Cerebellar nuclear complex (tissue), 1 donor: ENCODE results near the gene CATSPER4.
"Not testable (repeated sequence)": the region's sequence is repeated elsewhere in the genome, so short reads cannot be mapped to it uniquely, and the experiment has no call there.

Experiments used
- DNase-seq, 2 experiments: peaks; one replicate each; lab custom pipeline; 2025; lab: John Stamatoyannopoulos, UW

Gene CATSPER4

DNA sequence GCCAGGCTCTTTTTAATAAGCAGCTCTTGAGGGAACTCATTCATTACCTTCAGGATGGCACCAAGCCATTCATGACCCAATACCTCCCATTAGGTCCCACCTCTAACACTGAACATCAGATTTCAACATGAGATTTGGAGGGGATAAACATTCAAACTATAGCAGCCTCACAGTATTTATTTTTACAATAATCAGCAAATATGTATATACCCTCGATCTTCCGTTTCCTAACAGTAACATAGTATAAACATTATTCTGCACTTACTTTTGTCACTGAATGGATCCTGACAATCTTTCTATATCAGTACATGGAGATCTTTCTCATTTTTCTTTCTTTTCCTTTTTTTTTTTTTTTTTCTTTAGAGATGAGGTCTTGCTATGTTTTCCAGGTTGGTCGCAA lies 5.4 kb downstream of the CATSPER4 start:
- no peak for DNase-seq

DNA sequence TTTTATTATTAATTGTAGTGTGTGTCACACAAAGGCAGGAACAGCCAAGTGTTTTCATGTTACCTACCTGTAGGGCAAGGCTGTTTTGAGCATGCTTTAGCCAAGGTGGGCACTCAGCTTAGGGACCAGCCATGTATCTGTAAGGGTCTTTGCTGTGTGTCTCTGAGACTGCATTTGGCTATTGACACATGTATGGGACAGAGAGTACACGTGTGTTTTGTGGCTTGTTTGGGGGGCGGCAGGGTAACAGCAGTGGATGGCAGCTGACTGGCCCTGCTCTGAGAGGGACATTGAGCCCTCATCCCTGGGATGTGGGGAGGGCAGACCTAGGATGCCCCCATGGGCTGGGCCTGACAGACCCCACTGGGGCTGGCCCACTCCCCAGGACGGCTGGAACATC lies 6.9 kb downstream of the CATSPER4 start:
- DNase-seq = no peak

DNA sequence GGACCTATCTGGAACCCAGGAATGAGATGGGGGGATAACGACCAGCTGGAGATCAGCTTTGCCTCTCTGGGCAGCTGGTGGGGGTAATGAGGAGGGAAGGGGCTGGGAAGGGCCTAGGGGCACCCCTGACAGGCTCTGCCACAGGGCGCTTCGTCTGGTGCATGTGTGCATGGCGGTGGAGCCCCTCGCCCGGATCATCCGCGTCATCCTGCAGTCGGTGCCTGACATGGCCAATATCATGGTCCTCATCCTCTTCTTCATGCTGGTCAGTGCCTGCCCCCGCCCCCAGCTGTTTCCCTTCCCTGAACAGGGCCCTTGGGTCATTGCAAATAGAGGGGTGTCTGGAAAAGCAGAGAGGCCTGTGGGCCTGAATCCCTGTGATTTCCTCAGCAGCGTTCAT lies 7.4 kb downstream of the CATSPER4 start:
- no peak for DNase-seq

DNA sequence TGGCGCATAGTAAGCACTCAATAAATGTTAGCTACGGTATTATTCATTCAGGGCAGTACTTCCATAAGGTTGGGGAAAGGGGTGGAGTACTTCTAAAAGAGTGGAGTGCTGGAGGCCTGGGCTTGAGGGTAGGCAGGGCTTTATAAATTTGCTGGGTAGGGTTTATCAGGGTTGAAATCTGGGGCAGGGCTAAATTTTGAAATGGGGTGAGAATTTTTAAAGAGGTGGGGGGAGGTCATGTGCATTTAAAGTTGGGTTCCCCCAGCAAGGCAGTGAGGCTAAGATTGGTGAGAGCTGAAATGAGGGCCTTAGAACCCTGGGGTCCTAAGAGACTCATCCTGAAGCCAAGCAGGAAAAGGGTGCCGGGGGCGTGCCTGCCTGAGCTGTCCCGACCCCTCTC lies 10.0 kb downstream of the CATSPER4 start:
- DNase-seq = no peak

DNA sequence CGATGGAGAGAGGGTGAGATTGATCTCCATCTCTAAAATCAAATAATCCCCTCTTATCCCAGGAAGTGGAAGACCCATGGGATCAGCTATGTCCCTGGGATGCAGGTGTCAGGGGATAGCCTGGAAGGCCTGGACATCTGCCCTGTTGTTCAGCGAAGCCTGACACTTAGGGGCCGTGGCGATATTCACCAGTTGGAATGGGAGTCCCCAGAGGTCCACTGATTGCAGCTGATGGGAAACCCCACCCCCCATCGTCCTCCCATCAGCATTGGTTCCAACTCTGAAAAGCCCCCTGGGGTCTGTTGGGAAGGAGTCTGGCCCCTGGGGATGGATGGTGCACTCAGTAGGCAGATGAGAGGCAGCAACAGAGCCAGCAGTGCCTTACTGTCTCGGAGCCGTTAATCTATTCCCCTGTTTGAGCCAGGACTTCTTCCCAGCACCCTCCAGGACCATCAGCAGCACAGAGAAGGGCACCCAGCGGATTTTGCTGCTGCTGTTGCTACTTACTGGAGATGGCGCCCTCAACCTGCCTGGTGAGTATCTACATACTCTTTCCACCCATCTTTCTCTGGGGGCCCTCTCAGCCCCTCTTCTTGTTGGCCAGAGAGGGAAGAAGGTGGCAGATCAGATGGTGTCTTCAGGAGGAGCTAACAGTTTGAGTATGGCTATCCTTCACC lies 13.4 kb downstream of the CATSPER4 start:
- DNase-seq = no peak

DNA sequence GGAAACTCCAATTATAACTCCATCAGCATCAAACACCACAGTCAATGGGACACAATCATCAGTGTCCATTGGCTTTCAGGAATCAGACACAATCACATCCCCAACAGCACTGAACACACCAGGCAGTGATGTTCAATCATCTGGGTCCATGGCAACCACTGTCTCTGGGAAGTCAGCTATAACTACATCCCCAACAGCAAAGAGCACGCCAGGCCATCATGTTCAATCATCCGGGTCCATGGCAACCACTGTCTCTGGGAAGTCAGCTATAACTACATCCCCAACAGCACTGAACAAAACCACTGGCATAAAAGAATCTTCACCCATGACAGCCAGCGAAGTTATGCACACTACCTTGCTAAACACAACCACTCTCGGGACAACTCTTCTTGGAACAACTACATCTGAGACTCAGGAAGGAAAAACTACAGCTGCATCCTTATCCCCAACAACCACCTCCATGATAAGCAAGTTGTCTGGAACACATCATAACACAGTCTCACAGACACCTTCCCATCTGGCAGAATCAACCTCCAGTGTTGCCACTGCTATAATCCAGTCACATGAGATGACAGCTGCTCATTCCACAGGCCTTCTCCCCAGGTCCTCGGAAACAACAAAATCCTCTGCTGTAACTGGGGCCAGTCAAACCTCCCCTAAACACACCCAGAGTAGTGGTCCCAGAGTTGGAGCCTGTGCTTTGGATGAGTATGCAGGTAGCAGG lies 19.9 kb downstream of the CATSPER4 start:
- no peak for DNase-seq

DNA sequence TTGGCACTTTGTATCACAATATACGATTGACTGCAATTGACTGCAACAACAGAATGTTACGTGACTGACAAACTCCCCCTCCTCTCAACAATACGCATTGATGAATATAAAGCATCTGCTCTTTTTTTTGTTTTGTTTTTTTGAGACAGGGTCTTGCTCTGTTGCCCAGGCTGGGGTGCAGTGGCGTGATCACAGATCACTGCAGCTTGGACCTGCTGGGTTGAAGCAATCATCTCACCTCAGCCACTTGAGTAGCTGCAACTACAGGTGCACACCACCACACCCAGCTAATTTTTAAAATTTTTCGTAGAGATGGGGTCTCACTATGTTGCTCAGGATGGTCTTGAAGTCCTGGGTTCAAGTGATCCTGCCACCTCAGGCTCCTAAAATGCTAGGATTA lies 22.3 kb downstream of the CATSPER4 start:
- no peak for DNase-seq

DNA sequence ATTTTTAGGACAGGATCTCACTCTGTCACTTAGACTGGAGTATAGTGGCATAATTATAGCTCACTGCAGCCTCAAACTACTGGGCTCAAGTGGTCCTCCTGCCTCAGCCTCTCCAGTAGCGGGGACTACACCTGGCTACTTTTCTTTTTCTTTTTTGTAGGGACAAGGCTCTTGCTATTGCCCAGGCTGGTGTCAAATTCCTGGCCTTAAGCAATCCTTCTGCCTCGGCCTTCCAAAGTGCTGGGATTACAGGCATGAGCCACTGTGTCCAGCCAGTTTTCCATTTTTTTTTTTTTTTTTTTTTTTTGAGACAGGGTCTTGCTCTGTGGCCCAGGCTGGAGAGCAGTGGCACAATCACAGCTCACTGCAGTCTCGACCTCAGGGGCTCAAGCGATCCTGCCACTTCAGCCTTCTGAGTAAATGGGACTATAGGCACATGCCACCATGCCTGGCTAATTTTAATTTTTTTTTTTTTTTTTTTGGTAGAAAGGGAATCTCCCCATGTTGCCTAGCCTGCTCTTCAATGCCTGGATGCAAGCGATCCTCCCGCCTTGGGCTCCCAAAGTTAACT lies 23.0 kb downstream of the CATSPER4 start:
- DNase-seq = no peak

DNA sequence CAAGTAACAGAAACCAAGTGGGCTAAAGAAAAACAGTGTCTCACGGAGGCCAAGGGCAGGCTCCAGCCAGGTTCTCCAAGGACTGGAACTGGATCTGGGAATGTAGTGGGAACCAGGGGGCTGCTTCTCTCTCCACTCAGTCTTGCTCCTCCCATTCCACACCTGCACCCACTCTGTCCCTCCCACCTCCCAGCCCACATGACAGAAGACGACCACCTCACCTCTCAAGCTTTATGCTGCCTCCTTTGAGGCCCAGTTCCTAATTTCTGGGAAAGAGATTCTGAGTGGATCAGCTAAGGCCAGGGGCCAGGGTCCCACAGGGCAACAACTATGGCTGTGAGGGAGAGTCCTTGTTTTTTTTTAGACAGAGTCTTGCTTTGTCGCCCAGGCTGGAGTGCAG lies 24.8 kb downstream of the CATSPER4 start:
- no peak for DNase-seq

DNA sequence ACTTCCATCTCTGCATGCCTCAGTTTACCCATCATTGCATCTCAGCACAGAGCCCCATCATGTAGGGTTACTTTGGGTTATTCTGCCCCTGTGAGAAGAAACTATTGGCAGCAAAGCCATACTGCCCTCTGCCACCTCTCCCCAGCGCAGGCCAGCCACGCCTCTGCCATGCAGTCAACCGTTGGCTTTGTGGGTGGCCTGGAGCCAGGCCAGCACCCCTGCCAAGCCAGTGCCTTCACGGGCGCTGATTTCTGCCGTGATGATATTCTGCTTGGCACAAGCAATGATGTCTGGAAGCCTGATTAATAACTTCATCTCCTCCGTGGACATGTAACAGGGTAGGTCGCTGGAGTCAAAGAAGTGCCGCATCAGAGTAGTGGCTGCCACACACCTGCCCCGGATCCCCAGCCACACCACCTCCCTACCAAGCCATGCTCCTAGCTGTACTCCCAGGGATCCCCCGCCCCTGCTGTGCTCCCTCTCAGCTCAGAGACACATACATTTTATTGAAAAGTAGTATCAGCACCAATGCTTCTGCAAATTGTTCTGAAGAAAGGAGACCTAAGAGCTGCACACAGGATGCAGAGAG lies 28.6 kb downstream of the CATSPER4 start:
- DNase-seq = no peak

DNA sequence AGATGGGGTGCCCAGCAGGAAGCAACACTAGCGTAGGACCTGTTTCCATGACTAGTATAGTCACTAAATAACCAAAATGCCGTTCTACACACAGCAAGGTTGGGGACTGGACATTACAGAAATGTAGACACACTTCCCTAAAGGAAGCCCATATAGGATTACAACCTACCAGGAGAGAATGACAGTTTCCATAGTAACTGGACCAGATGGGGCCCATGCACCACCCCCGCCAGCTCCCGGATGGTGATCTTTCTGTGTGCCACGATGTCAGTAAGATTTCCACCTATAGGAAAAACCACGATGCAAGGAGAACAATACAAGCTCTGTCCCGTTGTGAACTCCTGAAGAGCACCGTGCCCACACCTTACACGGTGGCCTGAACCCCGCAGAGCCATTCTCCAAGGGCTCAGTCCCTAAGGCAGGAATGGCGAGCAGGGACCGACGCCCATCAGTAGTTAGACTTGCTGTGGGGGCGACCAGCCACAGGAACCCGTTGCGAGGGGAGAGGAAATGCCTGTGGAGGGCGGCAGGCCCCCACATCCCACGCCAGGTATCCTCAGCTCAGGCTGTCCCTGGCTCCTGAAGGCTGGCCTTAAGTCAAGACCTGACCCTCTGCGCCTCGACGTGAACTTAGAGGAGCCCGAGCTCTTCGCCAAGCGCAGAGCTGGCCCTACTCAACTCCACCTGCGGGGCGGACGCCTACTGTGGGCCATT lies 30.0 kb downstream of the CATSPER4 start:
- no peak for DNase-seq

DNA sequence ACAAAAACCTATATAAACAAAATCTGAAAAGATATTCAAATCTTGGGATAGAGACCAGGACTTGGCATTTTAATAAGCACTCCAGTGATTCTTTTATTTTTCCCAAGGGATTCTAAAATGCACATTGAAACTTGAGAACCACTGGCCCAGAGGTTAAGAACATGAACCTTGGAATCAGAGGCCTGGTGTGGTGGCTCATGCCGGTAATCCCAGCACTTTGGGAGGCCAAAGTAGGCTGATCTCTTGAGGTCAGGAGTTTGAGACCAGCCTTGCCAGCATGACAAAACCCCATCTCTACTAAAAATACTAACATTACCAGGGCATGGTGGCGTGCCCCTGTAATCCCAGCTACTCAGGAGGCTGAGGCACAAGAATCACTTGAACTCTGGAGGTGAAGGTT lies 30.7 kb downstream of the CATSPER4 start:
- no peak for DNase-seq

DNA sequence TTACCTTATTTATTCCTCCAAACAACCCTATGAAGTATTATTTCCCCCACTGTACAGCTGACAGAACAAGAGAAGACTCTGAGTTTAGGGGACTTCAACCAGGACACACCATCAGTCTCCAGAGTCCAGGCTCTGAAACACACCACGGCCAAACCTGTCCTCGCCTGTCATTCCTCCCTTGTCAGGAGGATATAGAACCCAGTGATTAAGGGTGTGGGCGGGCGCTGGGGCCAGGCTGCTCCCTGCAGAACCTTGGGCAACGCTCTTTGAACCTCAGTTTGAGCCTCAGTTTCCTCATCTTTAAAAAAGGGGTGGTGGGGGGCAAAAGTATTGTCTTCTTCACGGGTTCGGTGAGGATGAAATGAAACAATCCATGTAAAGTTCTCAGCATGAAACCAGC lies 34.2 kb downstream of the CATSPER4 start:
- no peak for DNase-seq

DNA sequence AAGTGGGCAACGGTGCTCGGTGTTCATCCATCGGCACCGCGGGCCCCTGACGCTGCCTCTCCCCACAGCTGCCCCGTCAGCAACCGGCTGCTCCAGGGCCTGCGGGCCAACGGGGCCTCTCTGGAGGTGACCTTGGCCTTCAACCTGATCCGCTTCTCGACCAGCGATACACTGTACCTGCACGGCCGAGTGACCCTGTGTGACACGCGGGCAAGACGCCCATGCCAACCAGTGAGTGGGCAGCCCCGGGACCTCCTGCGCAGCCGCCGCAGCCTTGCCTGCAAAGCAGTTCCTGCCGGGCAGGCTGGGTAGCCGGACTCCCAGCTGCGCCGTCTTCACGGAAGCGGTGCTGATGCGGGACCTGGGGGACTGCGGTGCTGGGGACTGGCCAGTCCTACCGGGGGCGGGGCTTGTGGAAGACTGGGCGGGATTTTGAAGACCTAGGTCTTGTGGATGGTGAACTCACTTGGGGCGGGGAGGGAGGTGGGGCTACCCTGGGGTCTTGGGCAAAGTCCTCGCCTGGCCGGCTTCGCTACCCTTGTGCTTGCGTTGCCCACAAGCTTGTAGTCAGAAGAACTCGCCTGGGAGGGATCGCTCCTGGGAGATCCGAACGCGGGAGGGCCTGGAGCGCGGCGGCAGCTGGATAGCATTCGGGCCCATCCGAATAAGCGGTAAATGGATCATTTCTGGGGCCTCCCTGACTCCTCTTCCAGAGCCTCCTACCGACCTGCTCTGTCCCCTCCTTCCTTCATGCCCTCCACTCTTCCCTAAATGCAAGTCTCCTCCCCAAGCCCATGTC lies 34.8 kb downstream of the CATSPER4 start:
- peak in 1 of 2 experiments; percentile 2 for DNase-seq

DNA sequence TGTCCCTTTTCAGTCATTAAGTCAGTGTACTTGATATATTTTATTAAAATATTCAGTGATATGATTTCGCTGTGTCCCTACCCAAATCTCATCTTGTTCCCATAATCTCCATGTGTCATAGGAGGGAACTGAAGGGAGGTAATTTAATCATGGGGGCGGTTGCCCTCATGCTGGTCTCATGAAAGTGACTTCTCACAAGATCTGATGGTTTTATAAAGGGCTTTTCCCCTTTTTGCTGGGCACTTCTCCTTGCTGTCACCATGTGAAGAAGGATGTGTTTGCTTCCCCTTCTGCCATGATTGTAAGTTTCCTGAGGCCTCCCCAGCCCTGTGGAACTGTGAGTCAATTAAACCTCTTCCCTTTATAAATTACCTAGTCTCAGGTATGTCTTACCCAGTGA lies 40.3 kb downstream of the CATSPER4 start:
- not testable (repeated sequence) for DNase-seq

DNA sequence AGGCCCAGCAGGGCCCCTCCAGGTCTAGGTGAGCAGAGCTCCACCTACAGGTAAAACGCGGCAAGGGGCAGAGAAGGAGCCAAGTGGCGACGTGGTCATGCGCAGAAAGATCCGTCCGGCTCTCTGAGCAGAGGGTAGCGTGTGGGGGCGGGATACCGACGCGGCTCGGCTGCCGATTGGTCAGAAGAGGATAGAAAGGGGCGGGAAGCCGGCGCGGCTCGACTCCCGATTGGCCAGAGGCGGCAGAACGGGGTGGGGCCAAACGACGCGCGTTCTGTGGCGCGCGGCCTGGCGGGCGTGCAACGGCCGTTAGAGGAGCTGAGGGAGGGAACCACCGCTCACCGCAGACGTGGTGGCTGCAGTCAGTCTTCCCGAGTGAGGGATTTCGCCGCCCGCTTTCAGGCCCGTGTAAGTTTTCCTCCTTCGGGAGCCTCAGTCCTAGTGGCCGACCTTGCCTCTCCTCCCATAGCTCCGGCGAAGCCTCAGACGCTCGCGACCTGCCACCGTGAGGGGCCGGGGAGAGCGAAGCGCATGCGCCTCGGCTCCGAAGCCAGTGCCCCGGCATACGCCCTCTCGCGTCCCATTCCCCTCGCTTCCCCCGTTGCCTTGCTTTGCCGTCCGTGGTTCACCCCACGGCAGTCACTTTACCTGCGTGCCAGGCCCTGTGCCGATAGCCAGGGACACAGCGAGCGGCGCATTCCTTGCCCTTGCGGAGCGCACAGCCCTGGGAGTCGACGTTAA lies 43.7 kb downstream of the CATSPER4 start, which contains the start of gene CEP85:
CEP85 (plus strand) TSS at position 298 of the 741 bp plus-strand sequence. CDS start 5,584 bp downstream, outside the sequence.
- DNase-seq = peak; percentile 68 to 96

DNA sequence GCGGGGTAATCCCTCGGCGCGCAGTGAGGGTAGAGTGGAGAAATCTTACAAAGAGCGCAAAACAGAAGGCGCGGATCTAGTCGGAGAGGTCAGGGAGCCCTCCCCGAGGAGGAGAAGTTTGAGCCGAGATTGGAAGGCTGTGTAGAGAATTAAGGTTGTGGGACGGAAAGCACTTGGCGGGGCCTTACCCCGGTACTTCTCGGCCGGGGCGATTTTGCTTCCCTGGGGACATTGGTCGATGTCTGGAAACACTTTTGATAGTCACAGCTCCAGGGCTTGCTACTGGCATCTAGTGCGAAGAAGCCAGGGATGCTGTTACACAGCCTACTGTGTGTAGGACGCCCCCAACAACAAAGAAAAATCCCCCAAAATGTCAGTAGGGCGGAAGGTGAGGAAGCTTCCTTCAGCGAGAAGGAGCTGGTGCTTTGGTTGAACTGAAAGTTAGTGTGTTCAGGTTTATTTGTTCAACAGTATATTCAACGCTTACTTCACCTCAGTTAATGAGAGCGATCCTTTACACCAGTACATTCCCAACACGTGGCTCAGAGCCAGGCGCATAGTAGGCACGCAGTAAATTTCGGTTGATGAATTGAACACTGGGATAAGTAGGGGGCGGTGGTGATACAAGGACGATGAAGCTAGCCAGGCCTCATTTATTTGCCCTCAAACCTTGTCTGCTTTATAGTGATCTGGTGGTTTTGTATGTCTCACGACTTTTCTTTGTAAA lies 44.4 kb downstream of the CATSPER4 start:
- DNase-seq = no peak

DNA sequence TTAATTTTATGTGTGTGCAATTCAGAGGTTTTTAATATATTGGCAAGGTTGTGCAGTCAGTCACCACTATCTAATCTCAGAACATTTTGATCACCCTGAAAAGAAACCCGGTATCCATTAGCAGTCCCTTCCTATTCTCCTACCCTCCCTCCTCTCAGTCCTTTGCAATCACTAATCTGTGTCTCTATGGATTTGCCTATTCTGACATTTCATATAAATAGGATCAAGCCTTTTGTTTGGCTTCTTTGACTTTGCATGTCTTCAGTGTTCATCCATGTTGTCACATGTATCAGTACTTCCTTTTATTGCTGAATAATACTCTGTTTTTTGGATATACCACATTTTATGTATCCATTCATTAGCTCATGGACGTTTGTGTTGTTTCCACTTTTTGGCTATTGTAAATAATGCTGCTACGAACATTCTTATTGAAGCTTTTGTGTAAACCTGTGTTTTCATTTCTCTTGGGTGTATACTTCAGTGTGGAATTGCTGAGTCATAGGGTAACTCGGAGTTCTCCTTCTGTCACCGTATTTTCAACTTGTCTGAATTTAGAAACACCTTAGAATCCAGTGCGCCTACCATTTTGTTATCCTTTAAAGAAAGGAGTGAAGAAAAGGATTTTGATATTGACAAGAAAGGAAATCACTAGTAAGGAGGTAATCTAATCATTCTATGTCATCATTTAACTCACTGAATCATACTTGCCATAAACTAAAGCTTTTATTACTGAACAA lies 47.0 kb downstream of the CATSPER4 start:
- no peak for DNase-seq

DNA sequence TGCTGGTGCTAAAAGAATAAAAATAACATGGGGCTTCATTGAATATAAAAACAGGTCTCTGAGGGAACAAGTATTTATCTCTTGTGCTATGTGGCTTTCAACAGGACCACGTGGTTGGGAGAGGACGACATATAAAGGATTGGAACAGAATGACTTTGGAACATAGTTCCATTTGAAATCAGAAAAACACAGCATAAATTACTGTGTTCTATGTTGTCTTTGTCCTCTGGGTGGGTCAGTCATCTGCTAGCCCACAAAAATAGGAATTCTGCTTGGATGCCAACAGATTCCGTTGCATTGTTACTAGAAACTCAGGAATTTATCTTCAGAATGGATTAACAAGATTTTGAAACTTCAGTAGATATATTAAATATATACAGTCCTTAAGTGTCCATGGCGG lies 49.5 kb downstream of the CATSPER4 start:
- DNase-seq = no peak
